Measurements from ENCODE around the gene KIF3B. TPM values are rescaled to one million over a fixed set of nuclear protein-coding genes. Genes with fewer than 3 reads are reported as not detected.
"Not testable (repeated sequence)": the region's sequence is repeated elsewhere in the genome, so short reads cannot be mapped to it uniquely, and the experiment has no call there.

KIF3B gene
- total RNA-seq, 2 experiments from 2014 or later, result 38.9 to 39.4 TPM

GRCh38 chr20:32380037-32380436, 102.6 kb downstream of the KIF3B start:
- H3K9me3 Mint-ChIP-seq; POLR2A ChIA-PET; DNase-seq; H3K27me3 Mint-ChIP-seq; intact Hi-C loops (cut with micrococcal nuclease); H3K4me3 Mint-ChIP-seq; CTCF ChIA-PET; H3K27ac Mint-ChIP-seq: not testable (repeated sequence)
- Mint-ChIP-seq H3K36me3 (peaks cover 13% of the 10 kb centered on the region), H3K4me1 (ENCODE audit: low read depth) (peaks cover 23% of the 10 kb centered on the region)

- Mint-ChIP-seq H3K27ac (no peak overlapping the region), H3K4me1 (ENCODE audit: low read depth) (peaks cover 30% of the 10 kb centered on the region), H3K36me3 (peaks cover 14% of the 10 kb centered on the region), H3K4me3 (no peak overlapping the region), H3K9me3 (no peaks in the 10 kb centered on the region), H3K27me3 (no peaks in the 10 kb centered on the region)
- intact Hi-C loops (cut with micrococcal nuclease), result no loop called here
- CTCF ChIA-PET, result no interaction called here
- no peak for DNase-seq
- POLR2A ChIA-PET, result no interaction called here
Observed at GRCh38 chr20:32380745-32381144, 103.3 kb downstream of the KIF3B start.

GRCh38 chr20:32382102-32382950, 104.9 kb downstream of the KIF3B start:
- Mint-ChIP-seq H3K36me3 (peaks cover 13% of the 10 kb centered on the region), H3K27ac (no peak overlapping the region), H3K4me1 (ENCODE audit: low read depth) (peaks cover 43% of the 10 kb centered on the region), H3K27me3 (no peaks in the 10 kb centered on the region), H3K4me3 (no peak overlapping the region), H3K9me3 (no peaks in the 10 kb centered on the region)
- POLR2A ChIA-PET, result no interaction called here
- no peak for DNase-seq
- CTCF ChIA-PET, result interaction anchor here (1.1 kb wide), 1 partner anchor 11 kb away, joined by 3 read pairs; no protein-coding TSS in a partner anchor
- intact Hi-C loops (cut with micrococcal nuclease), result no loop called here

GRCh38 chr20:32383441-32383840, 106.0 kb downstream of the KIF3B start:
- Mint-ChIP-seq H3K36me3 (peaks cover 13% of the 10 kb centered on the region), H3K4me1 (ENCODE audit: low read depth) (peaks cover 48% of the 10 kb centered on the region), H3K27ac (peak overlapping the region; percentile 19)
- H3K27me3 Mint-ChIP-seq; DNase-seq; CTCF ChIA-PET; H3K4me3 Mint-ChIP-seq; POLR2A ChIA-PET; H3K9me3 Mint-ChIP-seq; intact Hi-C loops (cut with micrococcal nuclease): not testable (repeated sequence)

Other genes with a start within 250 kb of the KIF3B start
- gene HCK, start 225.4 kb upstream of the KIF3B start, total RNA-seq, result not detected
- gene TM9SF4, start 167.9 kb upstream of the KIF3B start, total RNA-seq, result 10 to 100 TPM; 35.8 to 37.3 TPM
- 10 to 100 TPM; 93.9 to 95.6 TPM for gene PLAGL2, start 69.9 kb upstream of the KIF3B start, total RNA-seq
- 10 to 100 TPM; 48.4 to 48.5 TPM for gene POFUT1, start 69.8 kb upstream of the KIF3B start, total RNA-seq
- gene ASXL1, start 80.7 kb downstream of the KIF3B start, total RNA-seq, result 100 to 1,000 TPM; 141 to 147 TPM